Measurements from ENCODE around the gene PMS1.

Gene PMS1

DNA sequence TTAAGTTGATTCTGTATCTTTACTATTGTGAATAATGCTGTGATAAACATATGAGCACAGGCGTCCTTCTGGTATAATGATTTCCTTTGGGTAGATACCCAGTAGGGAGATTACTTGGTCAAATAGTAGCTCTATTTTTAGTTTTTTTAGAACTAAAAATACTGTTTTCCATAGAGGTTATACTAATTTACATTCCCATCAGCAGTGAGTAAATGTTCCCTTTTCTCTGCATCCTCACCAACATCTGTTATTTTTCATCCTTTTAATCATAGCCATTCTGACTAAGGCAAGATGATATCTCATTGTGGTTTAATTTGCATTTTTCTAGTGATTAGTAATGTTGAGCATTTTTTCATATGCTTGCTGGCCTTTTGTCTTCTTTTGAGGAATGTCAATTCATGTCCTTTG, 35.1 kb downstream of the PMS1 start:
- no peak for TF ChIP-seq ZFX (IDR thresholded peaks at IDR 0.05; ENCODE audit: borderline replicate concordance)
- TF ChIP-seq, protein P1, sequence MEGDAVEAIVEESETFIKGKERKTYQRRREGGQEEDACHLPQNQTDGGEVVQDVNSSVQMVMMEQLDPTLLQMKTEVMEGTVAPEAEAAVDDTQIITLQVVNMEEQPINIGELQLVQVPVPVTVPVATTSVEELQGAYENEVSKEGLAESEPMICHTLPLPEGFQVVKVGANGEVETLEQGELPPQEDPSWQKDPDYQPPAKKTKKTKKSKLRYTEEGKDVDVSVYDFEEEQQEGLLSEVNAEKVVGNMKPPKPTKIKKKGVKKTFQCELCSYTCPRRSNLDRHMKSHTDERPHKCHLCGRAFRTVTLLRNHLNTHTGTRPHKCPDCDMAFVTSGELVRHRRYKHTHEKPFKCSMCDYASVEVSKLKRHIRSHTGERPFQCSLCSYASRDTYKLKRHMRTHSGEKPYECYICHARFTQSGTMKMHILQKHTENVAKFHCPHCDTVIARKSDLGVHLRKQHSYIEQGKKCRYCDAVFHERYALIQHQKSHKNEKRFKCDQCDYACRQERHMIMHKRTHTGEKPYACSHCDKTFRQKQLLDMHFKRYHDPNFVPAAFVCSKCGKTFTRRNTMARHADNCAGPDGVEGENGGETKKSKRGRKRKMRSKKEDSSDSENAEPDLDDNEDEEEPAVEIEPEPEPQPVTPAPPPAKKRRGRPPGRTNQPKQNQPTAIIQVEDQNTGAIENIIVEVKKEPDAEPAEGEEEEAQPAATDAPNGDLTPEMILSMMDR (IDR thresholded peaks at IDR 0.05), result no peak
- H3K27ac ChIP-seq, result no peak overlapping the region

GRCh38 chr2:189821953-189822748, 37.9 kb downstream of the PMS1 start:
- H3K27ac ChIP-seq, result no peak overlapping the region
- no peak for TF ChIP-seq ZFX (IDR thresholded peaks at IDR 0.05; ENCODE audit: borderline replicate concordance)
- TF ChIP-seq, protein P1 (IDR thresholded peaks at IDR 0.05), result no peak

- no peak overlapping the region for H3K27ac ChIP-seq
- TF ChIP-seq, protein P1 (IDR thresholded peaks at IDR 0.05), result no peak
- no peak for TF ChIP-seq ZFX (IDR thresholded peaks at IDR 0.05; ENCODE audit: borderline replicate concordance)
Observed at GRCh38 chr2:189824694-189825396, 40.6 kb downstream of the PMS1 start.

- TF ChIP-seq ZFX (IDR thresholded peaks at IDR 0.05; ENCODE audit: borderline replicate concordance), result no peak
- TF ChIP-seq, protein P1 (IDR thresholded peaks at IDR 0.05), result no peak
- H3K27ac ChIP-seq, result no peak overlapping the region
Observed at GRCh38 chr2:189826039-189826438, 41.8 kb downstream of the PMS1 start.

DNA sequence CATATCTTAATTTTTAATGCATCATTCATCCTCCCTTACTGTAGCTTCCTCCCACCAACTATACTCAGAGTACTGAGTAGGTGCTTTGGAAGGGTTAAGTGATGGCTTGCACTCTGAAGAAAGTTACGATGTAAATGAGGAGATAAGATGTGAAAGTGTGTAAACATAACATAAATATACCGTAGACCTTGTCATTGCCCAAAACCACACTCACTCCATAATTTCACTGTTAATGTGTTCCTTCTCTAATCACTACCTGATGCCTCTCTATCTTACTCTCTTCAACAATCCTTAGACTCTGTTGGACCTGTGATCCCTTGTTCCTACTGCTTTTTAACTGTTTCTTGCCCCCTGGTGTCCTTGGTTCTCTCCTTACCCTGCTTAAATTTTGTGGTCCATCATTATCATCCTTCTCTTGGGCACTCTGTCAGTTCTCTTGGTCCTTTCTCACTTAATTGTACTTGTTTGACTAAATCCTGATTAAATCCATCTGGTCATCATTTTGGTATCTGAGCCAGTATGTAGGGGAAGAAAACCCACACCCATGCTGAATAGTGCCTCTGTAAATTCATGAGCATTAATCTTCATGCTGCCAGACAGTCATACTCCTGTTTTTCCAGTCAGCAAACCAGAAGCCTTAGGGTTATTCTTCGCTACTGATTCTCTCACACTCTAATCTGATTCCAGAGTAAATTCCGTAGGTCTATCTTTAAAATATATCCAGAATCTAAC, 45.0 kb downstream of the PMS1 start:
- no peak overlapping the region for H3K27ac ChIP-seq
- no peak for TF ChIP-seq ZFX (IDR thresholded peaks at IDR 0.05; ENCODE audit: borderline replicate concordance)
- TF ChIP-seq, protein P1 (IDR thresholded peaks at IDR 0.05), result no peak

DNA sequence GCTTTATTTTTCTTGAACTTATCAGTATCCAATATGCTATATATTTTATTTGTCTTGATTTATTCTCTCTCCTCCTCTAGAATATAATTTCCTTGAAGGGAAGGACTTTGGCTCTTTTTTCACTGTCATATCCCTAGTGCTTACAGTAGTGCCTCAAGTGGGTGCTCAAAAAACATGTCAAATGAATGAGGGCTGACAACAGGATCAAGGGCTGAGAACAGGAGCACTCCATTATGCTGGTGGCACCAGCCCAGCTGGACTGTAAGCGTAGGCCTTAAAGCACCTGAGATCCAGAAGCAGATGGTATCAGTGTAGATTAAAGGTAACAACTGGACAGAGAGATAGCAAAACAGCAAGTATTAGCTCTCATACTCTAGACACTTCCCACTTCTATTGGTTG, 46.3 kb downstream of the PMS1 start:
- TF ChIP-seq, protein P1 (IDR thresholded peaks at IDR 0.05), result no peak
- TF ChIP-seq ZFX (IDR thresholded peaks at IDR 0.05; ENCODE audit: borderline replicate concordance), result no peak
- no peak overlapping the region for H3K27ac ChIP-seq
